ENCODE measurements around the gene PRKRA. TPM values are rescaled to one million over a fixed set of nuclear protein-coding genes. Genes with fewer than 3 reads are reported as not detected.
A peak's percentile ranks its signal among the peaks of the same experiment; 100 is the strongest.

Gene PRKRA
- total and polyA plus RNA-seq, 2 of the 13 experiments (the other 11 are each of a cell fraction or from before 2014, with no cell fraction given): 53.1 to 74.7 TPM

DNA sequence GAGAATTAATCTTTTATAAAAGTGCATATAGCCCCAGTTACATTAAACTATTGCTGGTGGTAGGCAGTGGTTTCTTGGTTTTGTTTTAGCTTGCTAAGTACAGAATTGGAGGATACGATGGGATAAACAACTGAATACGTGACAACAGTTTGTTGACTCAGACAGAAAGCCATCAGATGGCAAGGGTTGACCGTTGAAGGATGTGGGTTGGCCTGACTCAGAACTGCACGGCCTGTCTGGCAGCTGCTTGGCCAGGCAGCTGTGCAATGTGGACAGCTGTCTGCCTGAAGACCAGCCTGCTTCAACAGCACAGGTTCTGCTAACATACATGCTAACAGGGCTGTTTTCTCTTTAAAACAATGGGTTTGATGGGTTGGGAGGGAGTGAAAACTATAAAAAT, 46.6 kb downstream of the PRKRA start:
- Histone ChIP-seq H3K9me3 (ENCODE audit: low read length) (no peaks in the 10 kb centered on the region), H3K4me2 (ENCODE audit: low read depth, low read length) (no peak overlapping the region), H4K20me1 (ENCODE audit: insufficient read depth, low read length) (no peaks in the 10 kb centered on the region), H3K9ac (ENCODE audit: insufficient read depth, low read depth, low read length) (no peak overlapping the region), H3K36me3 (replicated peaks in 1 of 2; ENCODE audit: control insufficient read depth in 1 of 2, insufficient read depth in 2 of 2, low read length in 2 of 2) (no peaks in the 10 kb centered on the region), H2AFZ (ENCODE audit: low read length) (no peak overlapping the region), H3K4me3 (replicated peaks in 1 of 3; ENCODE audit: insufficient read depth in 1 of 3, low read depth in 2 of 3, low read length in 3 of 3) (no peak overlapping the region), H3K79me2 (ENCODE audit: insufficient read depth, low read length) (no peaks in the 10 kb centered on the region), H3K27me3 (ENCODE audit: control insufficient read depth in 1 of 2, insufficient read depth in 2 of 2, low read length in 2 of 2) (no peaks in the 10 kb centered on the region), H3K4me1 (ENCODE audit: insufficient read depth, low read length) (no peaks in the 10 kb centered on the region), H3K27ac (ENCODE audit: extremely low read length, insufficient read depth, low read length) (no peak overlapping the region)
- intact Hi-C loops (cut with micrococcal nuclease; ENCODE audit: unreplicated experiment) (no loop called here), in situ Hi-C loops (cut with HindIII; ENCODE audit: extremely low pct_ligation_motif_present, low pct_unique_long_range_greater_than_20kb) (no loop called here)
- WGBS (ENCODE audit: low lambda C conversion rate): 4% methylated on average over 4 of the region's 4 CpGs
- CTCF ChIA-PET (ENCODE audit: low intra/inter-chr PET ratio, low total read pairs): no interaction called here
- BruUV-seq (replicated peaks): no TSS peak
- ATAC-seq (peak; percentile 61), FAIRE-seq (no peak), DNase-seq (ENCODE audit: low spot score) (no peak)
- no peak for TF ChIP-seq TAF15 (IDR thresholded peaks at IDR 0.05; ENCODE audit: low read depth, low read length, poor library complexity, severe bottlenecking)
- no peak for TF ChIP-seq NR1H2 (CRISPR knock-in tag; IDR thresholded peaks at IDR 0.05; ENCODE audit: borderline replicate concordance, low read depth)
- no peak for TF ChIP-seq SNAPC2 (CRISPR knock-in tag; IDR thresholded peaks at IDR 0.05)
- no peak for TF ChIP-seq ZNF329 (CRISPR knock-in tag; IDR thresholded peaks at IDR 0.05; ENCODE audit: low read depth)
- no peak for TF ChIP-seq ZC3H4 (CRISPR knock-in tag; IDR thresholded peaks at IDR 0.05; ENCODE audit: borderline replicate concordance)
- TF ChIP-seq, protein P1, sequence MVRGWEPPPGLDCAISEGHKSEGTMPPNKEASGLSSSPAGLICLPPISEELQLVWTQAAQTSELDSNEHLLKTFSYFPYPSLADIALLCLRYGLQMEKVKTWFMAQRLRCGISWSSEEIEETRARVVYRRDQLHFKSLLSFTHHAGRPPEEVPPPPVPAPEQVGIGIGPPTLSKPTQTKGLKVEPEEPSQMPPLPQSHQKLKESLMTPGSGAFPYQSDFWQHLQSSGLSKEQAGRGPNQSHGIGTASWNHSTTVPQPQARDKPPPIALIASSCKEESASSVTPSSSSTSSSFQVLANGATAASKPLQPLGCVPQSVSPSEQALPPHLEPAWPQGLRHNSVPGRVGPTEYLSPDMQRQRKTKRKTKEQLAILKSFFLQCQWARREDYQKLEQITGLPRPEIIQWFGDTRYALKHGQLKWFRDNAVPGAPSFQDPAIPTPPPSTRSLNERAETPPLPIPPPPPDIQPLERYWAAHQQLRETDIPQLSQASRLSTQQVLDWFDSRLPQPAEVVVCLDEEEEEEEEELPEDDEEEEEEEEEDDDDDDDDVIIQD (CRISPR knock-in tag; IDR thresholded peaks at IDR 0.05; ENCODE audit: low read depth): no peak
- POLR2A ChIA-PET: no interaction called here

DNA sequence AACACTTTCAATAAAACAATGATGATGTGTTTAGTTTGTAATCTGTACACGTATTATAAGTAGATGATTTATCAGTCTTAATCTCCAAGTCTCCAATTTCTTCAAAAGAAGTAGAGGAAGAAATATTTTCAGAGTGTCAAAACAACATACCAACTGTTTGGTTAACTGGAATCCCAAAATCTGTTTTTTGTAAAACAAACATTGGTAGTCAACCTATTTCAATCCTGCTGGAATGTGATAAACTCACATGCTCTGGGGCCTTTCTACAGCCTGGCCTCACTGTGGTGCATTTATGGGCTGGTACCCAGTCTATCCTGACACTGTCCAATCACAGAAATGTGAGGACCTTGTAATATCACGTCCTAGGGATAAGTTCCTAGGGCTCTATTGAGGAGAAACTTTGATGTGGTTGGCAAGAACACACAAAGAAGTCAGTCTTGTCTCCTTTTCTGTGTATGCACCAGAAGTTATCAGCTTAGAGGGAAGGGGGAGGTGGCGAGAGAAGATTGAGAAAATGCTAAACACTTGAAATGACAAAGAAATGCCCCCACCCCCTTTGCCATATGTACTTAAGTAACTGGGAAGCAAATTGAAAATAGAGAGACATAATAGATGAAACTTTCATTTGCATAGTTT, 47.2 kb downstream of the PRKRA start:
- POLR2A ChIA-PET: no interaction called here
- in situ Hi-C loops (cut with HindIII; ENCODE audit: extremely low pct_ligation_motif_present, low pct_unique_long_range_greater_than_20kb): no loop called here
- no peak overlapping the region for H3K4me2 ChIP-seq (ENCODE audit: low read depth, low read length)

More for the DNA sequence above, 47.2 kb downstream of the PRKRA start:
- no peak for ATAC-seq
- no peak overlapping the region for H3K4me3 ChIP-seq (replicated peaks in 1 of 3; ENCODE audit: insufficient read depth in 1 of 3, low read depth in 2 of 3, low read length in 3 of 3)
- H3K9me3 ChIP-seq (ENCODE audit: low read length): no peaks in the 10 kb centered on the region
- WGBS (ENCODE audit: low lambda C conversion rate): 22% methylated on average over 3 of the region's 3 CpGs
- no peaks in the 10 kb centered on the region for H4K20me1 ChIP-seq (ENCODE audit: insufficient read depth, low read length)
- no peaks in the 10 kb centered on the region for H3K4me1 ChIP-seq (ENCODE audit: insufficient read depth, low read length)
- BruUV-seq (replicated peaks): no TSS peak
- no peaks in the 10 kb centered on the region for H3K79me2 ChIP-seq (ENCODE audit: insufficient read depth, low read length)
- no peak overlapping the region for H3K27ac ChIP-seq (ENCODE audit: extremely low read length, insufficient read depth, low read length)
- FAIRE-seq: no peak
- no peaks in the 10 kb centered on the region for H3K27me3 ChIP-seq (ENCODE audit: control insufficient read depth in 1 of 2, insufficient read depth in 2 of 2, low read length in 2 of 2)
- TF ChIP-seq, protein P2, sequence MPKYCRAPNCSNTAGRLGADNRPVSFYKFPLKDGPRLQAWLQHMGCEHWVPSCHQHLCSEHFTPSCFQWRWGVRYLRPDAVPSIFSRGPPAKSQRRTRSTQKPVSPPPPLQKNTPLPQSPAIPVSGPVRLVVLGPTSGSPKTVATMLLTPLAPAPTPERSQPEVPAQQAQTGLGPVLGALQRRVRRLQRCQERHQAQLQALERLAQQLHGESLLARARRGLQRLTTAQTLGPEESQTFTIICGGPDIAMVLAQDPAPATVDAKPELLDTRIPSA (CRISPR knock-in tag; IDR thresholded peaks at IDR 0.05; ENCODE audit: borderline replicate concordance): no peak
- TF ChIP-seq THAP11 (CRISPR knock-in tag; IDR thresholded peaks at IDR 0.05) (no peak), ZSCAN25 (CRISPR knock-in tag; IDR thresholded peaks at IDR 0.05) (no peak), ZNF484 (CRISPR knock-in tag; IDR thresholded peaks at IDR 0.05; ENCODE audit: borderline replicate concordance, low read depth) (no peak)
- DNase-seq (ENCODE audit: low spot score): no peak
- intact Hi-C loops (cut with micrococcal nuclease; ENCODE audit: unreplicated experiment): no loop called here
- no peaks in the 10 kb centered on the region for H3K36me3 ChIP-seq (replicated peaks in 1 of 2; ENCODE audit: control insufficient read depth in 1 of 2, insufficient read depth in 2 of 2, low read length in 2 of 2)
- H2AFZ ChIP-seq (ENCODE audit: low read length): no peak overlapping the region
- H3K9ac ChIP-seq (ENCODE audit: insufficient read depth, low read depth, low read length): no peak overlapping the region
- CTCF ChIA-PET (ENCODE audit: low intra/inter-chr PET ratio, low total read pairs): no interaction called here
